GM21528 (cell line): ENCODE measurements around the gene PLCH2.
A peak's percentile ranks its signal among the peaks of the same experiment; 100 is the strongest.

ENCODE experiments used
- ATAC-seq: cut with Tn5 transposase; IDR thresholded peaks from one replicate; pipeline ENCODE4 v1.9.1; 2021; ENCODE audit warnings: mild to moderate bottlenecking, moderate library complexity; ENCODE audit not compliant: unreplicated experiment, low FRiP score

The PLCH2 gene

GRCh38 chr1:2525920-2526823 is 50.1 kb downstream of the PLCH2 start, which contains the start of gene PANK4:
Gene PANK4, minus strand, starts transcription at chr1:2526596. Its CDS starts 9 bp downstream, at chr1:2526587.
- peak; percentile 79 for ATAC-seq

GRCh38 chr1:2526824-2527555 is 50.9 kb downstream of the PLCH2 start:
- peak; percentile 35 for ATAC-seq

- ATAC-seq: no peak
These were observed 51.4 kb downstream of the PLCH2 start for GRCh38 chr1:2527556-2527860.

- no peak for ATAC-seq
These were observed 51.9 kb downstream of the PLCH2 start for GRCh38 chr1:2528016-2528415.

- no peak for ATAC-seq
These were observed 52.5 kb downstream of the PLCH2 start for GRCh38 chr1:2528611-2528965.

DNA sequence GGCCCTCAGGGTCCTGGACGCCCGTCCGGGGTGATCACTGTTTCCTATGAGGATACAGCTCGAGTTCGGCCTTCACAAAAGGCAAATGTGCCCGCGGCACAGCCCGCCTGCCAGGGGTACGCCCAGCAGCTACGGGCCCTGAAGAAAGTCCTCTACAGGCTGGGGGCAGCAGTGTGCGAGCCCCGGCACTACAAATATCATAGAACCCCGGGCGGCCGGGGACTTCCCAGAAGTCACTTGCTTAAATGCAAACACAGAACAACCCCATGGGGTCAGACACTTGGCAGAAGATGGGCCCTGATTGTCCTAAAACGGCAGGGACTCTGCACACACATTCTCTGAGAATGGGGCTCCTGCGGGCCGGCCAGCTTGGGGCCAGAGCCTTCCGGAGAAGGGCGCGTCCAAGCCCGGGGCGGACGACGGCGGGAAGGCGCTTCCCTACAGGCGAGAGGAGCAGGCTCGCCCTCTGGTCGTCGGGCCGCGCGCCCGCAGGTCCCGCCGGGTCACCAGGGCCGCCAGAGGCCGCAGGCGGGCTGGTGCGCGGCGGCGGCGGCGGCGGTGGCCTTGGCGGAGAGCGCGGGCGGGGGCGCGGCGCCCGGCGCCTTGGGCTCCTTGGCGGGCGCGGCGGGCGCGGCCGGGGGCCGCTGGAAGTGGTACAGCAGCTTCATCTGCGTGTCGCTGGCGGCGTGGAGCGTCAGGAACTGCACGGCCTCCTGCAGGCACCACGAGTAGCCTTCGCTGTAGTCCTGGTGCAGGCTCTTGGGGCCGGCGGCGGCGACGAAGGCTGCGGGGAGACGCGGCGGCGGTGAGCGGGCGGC is 53.1 kb downstream of the PLCH2 start:
- no peak for ATAC-seq

DNA sequence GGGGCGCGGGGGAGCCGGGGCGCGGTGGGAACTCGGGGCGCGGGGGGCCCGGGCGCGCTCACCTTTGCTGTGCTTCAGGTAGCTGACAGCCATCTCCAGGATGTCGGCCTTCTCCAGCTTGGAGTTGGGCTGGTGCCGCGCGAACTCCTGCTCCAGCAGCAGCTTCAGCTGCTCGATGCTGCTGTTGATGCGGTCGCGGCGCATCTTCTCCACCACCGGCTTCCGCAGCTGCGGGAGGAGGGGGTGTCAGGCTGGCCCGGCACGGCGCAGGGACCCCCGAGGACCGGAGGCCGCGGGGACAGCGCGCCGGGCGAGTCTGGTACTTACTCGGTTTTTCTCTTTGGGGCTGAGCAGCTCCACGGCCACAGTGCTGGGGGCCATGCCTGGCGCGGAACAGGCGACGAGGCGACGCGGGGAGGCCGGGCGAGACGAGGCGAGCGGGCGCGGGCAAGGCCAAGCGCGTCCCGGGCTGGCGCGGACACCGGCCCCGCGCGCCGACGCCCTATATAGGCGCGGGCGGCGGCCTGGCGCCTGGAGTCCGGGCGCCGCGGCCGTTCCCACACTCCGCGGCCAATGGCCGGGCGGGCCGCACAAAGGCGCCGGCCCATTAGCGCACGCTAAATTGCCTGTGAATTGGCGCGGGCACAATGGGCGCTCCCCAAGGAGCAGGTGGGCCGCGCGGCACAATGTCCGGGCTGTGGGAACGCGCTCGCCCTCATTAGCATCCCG is 53.9 kb downstream of the PLCH2 start, which contains the start of gene HES5:
HES5 (minus strand) TSS at position 480 of the 729 bp plus-strand sequence; CDS start at position 381, 99 bp downstream.
- ATAC-seq: no peak

DNA sequence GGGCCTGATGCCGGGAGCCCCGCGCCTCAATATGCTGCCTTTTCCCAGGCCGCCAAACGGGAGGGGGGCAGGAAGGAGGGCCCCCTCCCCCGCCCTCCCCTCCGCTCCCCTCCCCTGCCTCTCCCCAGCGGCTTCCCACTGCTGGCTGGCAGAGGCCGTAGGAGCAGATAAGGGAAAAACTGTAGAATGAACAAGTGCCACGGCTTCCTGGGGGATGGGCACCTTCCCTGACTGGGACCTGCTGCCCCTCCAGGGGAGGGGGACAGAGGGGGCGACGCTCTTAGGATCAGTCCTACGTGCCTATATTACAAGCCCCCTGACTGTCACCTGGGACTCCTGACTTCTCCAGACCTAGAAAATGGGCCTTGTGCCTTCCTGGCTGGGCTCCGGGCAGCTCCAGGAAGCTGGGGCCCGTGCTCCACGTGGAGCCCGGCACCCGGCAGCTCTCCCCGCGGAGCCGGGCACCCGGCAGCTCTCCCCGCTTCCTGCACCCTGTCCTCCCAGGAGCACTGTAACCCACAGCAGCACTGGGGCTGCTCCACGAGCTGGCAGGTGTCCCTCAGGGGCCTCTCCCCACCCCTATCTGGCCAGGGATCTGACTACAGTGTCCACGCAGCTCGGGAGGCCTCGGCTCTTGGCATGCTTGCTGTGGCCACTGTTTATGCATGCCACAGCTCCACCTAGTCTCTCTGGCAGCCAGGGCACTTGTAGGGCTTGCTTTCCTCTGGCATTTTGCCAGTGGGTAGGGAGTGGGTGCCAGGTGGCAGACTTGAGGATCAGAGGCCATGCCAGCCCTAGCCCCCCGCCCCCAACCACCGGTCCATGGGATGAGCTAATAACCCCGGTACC is 54.6 kb downstream of the PLCH2 start:
- no peak for ATAC-seq

- ATAC-seq: no peak
These were observed 56.5 kb downstream of the PLCH2 start for GRCh38 chr1:2532485-2533160.

GRCh38 chr1:2533365-2533764 is 57.3 kb downstream of the PLCH2 start:
- ATAC-seq: no peak

DNA sequence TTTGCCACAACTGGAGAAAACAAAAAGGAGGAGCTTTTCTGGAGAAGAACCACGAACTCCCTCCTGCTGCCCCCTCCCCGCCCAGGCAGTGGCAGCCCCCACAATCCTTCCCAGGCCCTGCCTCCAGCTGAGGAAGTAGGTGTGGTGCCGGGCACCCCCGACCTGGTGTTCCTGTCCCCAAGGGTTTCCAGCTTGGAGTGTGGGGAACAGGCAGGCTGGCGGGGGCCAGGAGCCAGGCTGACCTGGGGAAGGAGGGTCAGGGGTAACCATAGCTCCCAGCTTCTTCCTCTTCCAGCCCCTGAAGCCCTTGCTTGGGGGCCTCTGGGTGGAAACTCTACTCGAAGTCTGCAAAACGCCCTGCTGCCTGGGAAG is 58.2 kb downstream of the PLCH2 start:
- ATAC-seq: no peak

- no peak for ATAC-seq
These were observed 58.8 kb downstream of the PLCH2 start for GRCh38 chr1:2534687-2535441.

- no peak for ATAC-seq
These were observed 59.4 kb downstream of the PLCH2 start for GRCh38 chr1:2535455-2535854.

GRCh38 chr1:2535981-2536380 is 59.9 kb downstream of the PLCH2 start:
- ATAC-seq: no peak

DNA sequence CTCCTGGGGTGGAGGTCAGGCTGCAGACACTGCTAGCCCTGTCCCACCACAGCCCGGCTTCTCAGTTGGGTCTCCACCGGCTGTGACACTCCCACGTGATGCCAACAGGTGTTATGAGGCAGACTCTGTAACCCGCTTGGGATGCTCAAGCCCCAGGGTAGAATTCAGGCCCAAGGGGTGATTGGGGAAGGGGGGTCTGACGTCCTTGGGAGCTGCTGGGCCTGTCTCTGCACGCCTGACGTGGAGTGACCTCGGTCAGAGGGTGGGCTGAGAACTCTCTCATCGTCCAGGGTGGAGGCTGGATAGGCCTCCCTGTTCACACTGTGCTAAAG is 61.7 kb downstream of the PLCH2 start:
- no peak for ATAC-seq

GRCh38 chr1:2538376-2538775 is 62.3 kb downstream of the PLCH2 start:
- ATAC-seq: no peak

- ATAC-seq: no peak
These were observed 62.8 kb downstream of the PLCH2 start for GRCh38 chr1:2538872-2539271.

GRCh38 chr1:2539312-2539907 is 63.3 kb downstream of the PLCH2 start:
- no peak for ATAC-seq
